MV-4-11 (cell line): Measurements from ENCODE around the gene FZD10.
A peak's percentile ranks its signal among the peaks of the same experiment; 100 is the strongest.

ENCODE experiments used
- DNase-seq: peaks from one replicate; lab custom pipeline; 2025; lab: John Stamatoyannopoulos, UW

Gene FZD10

DNA sequence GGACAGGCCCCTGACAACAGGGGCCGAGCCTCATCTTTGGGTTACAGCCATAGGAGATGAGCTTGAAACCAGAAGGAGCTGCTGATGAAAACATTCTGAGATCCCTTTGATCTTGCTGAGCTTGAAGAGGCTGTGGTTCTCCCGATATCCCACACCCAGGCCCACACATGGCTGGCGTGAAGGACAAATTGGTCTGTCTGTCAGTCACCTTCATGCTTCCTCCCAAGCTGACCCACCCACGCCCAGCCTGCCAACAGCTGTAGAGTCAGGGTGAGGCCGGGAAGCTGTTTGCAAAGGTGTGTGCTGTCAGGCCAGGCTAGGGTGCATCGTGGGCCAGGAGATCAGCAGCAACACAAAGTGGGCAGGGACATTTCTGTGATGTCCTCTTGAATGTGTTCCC, 43.2 kb downstream of the FZD10 start:
- DNase-seq: no peak

DNA sequence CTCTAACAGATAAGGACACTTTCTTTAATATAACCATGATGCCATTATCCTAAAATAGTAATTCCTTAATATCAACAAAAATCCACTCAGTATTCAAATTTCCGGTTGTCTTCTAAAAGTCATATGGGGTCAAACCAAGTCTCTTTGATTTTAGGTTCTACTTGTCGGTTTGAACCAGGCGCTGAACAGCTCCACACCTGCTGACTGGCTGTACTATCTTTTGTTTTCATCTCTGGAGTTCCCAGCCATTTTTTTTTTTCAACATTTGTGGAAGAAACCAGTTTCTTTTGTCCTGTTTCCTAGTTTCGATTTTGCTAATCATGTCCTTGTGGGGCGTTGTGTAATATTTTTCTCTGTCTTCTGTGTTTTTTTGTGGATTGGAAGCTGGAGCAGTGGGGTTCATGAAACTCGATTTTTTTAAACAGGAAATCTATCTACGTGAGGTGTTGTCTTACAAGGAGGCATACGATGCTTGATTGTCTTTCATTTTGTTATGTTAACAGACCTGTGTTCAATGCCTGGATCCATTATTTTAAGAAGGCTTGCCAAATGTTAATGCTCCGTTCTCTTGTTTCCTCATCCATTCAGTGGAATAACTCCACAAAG, 50.2 kb downstream of the FZD10 start:
- peak; percentile 25 for DNase-seq

DNA sequence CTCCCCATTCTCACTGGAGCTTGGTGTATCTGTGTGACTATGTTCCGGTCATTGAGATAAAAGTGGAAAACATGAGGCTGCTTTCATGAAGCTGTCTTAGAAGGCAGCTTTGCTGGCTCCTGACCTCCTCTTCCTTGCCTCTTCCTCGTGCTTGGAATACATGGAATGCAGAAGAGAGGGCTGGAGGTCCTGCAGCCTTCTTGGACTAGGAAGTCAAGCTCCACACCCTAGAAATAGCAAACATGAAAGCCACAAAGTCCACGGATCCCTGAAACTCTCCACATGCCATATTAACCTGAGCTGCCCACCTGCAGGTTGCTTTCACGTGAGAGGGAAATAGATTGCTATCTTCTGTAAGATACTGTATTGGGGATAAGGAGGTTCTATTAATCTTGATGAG, 51.0 kb downstream of the FZD10 start:
- DNase-seq: no peak

DNA sequence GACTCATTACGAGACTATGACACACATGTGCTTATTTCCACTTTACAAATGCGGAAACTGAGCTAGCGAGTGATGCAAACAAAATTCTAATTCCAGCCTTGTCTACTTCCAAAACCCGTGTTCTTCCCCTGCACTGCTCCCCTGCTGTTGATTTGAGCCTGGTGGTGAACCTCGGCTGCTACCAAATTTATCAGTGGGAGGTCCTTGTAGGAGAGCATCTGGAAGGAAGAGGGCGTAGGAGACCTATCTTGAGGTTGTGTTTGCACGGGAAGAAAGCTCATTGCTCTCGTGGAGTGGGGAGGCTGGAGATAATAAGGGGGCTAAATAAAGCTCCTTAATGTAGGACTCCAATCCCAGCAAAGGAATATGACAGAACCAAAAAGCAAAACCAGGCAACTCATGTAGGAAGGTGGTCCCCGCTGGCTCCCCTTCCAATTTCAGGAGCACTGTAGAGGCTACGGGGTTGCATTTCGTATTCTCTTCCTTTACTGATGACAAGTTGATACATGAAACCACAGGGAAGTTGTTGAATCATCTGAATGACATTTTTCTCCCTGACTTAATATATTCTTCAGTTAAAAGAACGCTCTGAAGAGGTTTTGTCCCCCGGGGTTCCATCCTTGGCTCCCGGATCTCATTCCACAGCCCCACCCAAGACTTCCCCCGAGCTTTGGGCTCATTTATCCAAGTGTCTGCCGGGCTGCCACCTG, 52.6 kb downstream of the FZD10 start:
- no peak for DNase-seq
